HepG2 (cell line): ENCODE data around the gene FAM174C. TPM values are rescaled to one million over a fixed set of nuclear protein-coding genes. Genes with fewer than 3 reads are reported as not detected.
A peak's percentile ranks its signal among the peaks of the same experiment; 100 is the strongest.

ENCODE experiments used
- EEA1 ChIP-seq: sonication (generic); formaldehyde crosslinking; IDR thresholded peaks from 2 replicates; pipeline ENCODE4 v1.5.1; 2020; ENCODE audit warnings: mild to moderate bottlenecking, missing genetic modification reagents, borderline replicate concordance
- ELF1 ChIP-seq: sonication (generic); formaldehyde crosslinking; IDR thresholded peaks from 2 replicates; pipeline ENCODE4 v1.4.0; 2020; ENCODE audit warnings: missing genetic modification reagents
- ETV5 ChIP-seq: IDR thresholded peaks from 2 replicates; pipeline ENCODE4 v1.6.1; 2018; ENCODE audit warnings: missing biosample characterization, missing genetic modification reagents, inconsistent platforms, borderline replicate concordance
- FOXM1 ChIP-seq: sonication (generic); formaldehyde crosslinking; IDR thresholded peaks from 2 replicates; pipeline ENCODE4 v1.5.0; 2020; ENCODE audit warnings: missing genetic modification reagents
- HOXD1 ChIP-seq: sonication (generic); formaldehyde crosslinking; IDR thresholded peaks from 2 replicates; pipeline ENCODE4 v1.5.0; 2020; ENCODE audit warnings: missing genetic modification reagents
- JUND ChIP-seq: sonication (generic); formaldehyde crosslinking; IDR thresholded peaks from 2 replicates; pipeline ENCODE4 v1.8.0; 2022; ENCODE audit warnings: mild to moderate bottlenecking, missing genetic modification reagents
- MEIS2 ChIP-seq: sonication (generic); formaldehyde crosslinking; IDR thresholded peaks from 2 replicates; pipeline ENCODE4 v1.9.0; 2021; ENCODE audit warnings: mild to moderate bottlenecking, missing genetic modification reagents
- MIER3 ChIP-seq: IDR thresholded peaks from 2 replicates; pipeline ENCODE4 v1.6.1; 2016; ENCODE audit warnings: missing compliant biosample characterization, borderline replicate concordance
- NONO ChIP-seq, 2 experiments: fragments of 450-650 bp in 1 of 2; sonication (generic) in 1 of 2; formaldehyde crosslinking in 1 of 2; IDR thresholded peaks in 1 of 2; conservative IDR thresholded peaks in 1 of 2; 2 replicates each; pipeline versions ENCODE4 v1.6.1 to v1.8.0; 2017 to 2022; ENCODE audit warnings: mild to moderate bottlenecking in 1 of 2, missing genetic modification reagents in 1 of 2, moderate library complexity in 1 of 2
- PTBP1 ChIP-seq: fragments of 200-400 bp; formaldehyde crosslinking; IDR thresholded peaks from 2 replicates; pipeline ENCODE4 v1.6.1; 2018; ENCODE audit warnings: low read length, low read depth; ENCODE audit not compliant: poor library complexity, severe bottlenecking
- RARG ChIP-seq: sonication (generic); formaldehyde crosslinking; IDR thresholded peaks from 2 replicates; pipeline ENCODE4 v1.4.0; 2020; ENCODE audit warnings: low read depth, mild to moderate bottlenecking, missing genetic modification reagents
- TCF7 ChIP-seq: sonication (generic); IDR thresholded peaks from 2 replicates; pipeline ENCODE4 v1.6.1; 2016; ENCODE audit warnings: antibody characterized with exemption, low read depth
- YEATS4 ChIP-seq: sonication (generic); formaldehyde crosslinking; IDR thresholded peaks from 2 replicates; pipeline ENCODE4 v1.4.0; 2020; ENCODE audit warnings: missing genetic modification reagents, borderline replicate concordance
- ZNF777 ChIP-seq: sonication (generic); formaldehyde crosslinking; IDR thresholded peaks from 2 replicates; pipeline ENCODE4 v1.4.0; 2020; ENCODE audit warnings: missing genetic modification reagents
- ZNF839 ChIP-seq: sonication (generic); formaldehyde crosslinking; IDR thresholded peaks from 2 replicates; pipeline ENCODE4 v1.4.0; 2020; ENCODE audit warnings: missing genetic modification reagents, mild to moderate bottlenecking, borderline replicate concordance
- polyA plus RNA-seq, 8 experiments: library from polyadenylated mRNA; depleted of rRNA in 3 of 8; stranded (reverse) in 7 of 8; unstranded in 1 of 8; fragments of >200 nt; fragmentation: Illumina TruSeq in 4 of 8; extraction: Trizol in 4 of 8; gene quantifications; 2 replicates each; pipeline versions ENCODE4 v1.2.1 to v1.2.3, GENCODE V29; 2011 to 2016; ENCODE audit warnings: low read depth in 4 of 8, missing spikeins in 1 of 8, mixed read lengths in 1 of 8; ENCODE audit not compliant: insufficient read depth in 1 of 8
- total RNA-seq, 5 experiments: library from RNA; depleted of rRNA; stranded (reverse); fragments of >200 nt; fragmentation: Illumina TruSeq; extraction: Trizol; gene quantifications; 2 replicates each; pipeline ENCODE4 v1.2.3, GENCODE V29; 2016; ENCODE audit warnings: low read depth in 1 of 5
- TF ChIP-seq, protein P1 (sequence below): sonication (generic); formaldehyde crosslinking; IDR thresholded peaks from 2 replicates; pipeline ENCODE4 v1.5.0; 2020; ENCODE audit warnings: mild to moderate bottlenecking, missing genetic modification reagents, moderate library complexity
- TF ChIP-seq, protein P2 (sequence below): IDR thresholded peaks from 2 replicates; pipeline ENCODE4 v1.6.1; 2016; ENCODE audit warnings: low read depth, borderline replicate concordance
- TF ChIP-seq, protein P3 (sequence below): sonication (generic); formaldehyde crosslinking; conservative IDR thresholded peaks from 2 replicates; pipeline ENCODE4 v1.4.0; 2020; ENCODE audit warnings: mild to moderate bottlenecking, missing genetic modification reagents, moderate library complexity
- TF ChIP-seq, protein P4 (sequence below): sonication (generic); formaldehyde crosslinking; IDR thresholded peaks from 2 replicates; pipeline ENCODE4 v1.8.0; 2022; ENCODE audit warnings: mild to moderate bottlenecking, missing genetic modification reagents, moderate library complexity

The FAM174C gene
- total and polyA plus RNA-seq, 2 of the 13 experiments (the other 11 are each of a cell fraction or from before 2014, with no cell fraction given): 19.5 to 31.3 TPM

DNA sequence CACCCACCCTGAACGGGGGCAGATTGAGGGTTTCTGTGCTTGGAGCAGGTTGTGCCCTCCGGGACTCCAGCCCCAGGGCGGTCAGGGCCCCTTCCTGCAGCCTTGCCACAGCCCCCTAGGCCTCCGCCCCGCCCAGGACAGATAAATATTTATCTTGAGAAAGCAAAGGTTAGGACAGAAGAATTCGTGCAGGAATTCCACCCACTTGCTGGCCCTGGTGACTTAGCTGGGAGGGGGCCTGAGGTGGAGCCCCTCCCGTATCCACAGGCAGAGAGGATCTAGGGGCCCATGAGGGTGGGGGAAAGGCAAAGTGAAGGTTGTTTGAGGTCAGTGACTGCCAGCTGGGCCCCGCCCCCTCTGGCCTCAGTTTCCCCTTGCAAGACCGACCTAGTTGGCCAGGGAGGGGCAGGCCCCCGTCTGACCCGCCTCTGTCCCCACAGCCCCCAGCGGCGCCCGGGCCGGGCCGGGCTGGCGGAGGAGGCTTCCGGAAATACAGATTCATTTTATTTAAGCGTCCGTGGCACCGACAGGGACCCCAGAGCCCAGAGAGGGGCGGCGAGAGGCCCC, 21.7 kb upstream of the FAM174C start (continued):
- peak; percentile 54 for TF ChIP-seq TCF7
- TF ChIP-seq, protein P1, sequence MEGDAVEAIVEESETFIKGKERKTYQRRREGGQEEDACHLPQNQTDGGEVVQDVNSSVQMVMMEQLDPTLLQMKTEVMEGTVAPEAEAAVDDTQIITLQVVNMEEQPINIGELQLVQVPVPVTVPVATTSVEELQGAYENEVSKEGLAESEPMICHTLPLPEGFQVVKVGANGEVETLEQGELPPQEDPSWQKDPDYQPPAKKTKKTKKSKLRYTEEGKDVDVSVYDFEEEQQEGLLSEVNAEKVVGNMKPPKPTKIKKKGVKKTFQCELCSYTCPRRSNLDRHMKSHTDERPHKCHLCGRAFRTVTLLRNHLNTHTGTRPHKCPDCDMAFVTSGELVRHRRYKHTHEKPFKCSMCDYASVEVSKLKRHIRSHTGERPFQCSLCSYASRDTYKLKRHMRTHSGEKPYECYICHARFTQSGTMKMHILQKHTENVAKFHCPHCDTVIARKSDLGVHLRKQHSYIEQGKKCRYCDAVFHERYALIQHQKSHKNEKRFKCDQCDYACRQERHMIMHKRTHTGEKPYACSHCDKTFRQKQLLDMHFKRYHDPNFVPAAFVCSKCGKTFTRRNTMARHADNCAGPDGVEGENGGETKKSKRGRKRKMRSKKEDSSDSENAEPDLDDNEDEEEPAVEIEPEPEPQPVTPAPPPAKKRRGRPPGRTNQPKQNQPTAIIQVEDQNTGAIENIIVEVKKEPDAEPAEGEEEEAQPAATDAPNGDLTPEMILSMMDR (CRISPR knock-in tag): no peak; the same call in 1 of the 2 replicates
- no peak; the same call in 1 of the 2 replicates for TF ChIP-seq ZNF839 (CRISPR knock-in tag)
- no peak for TF ChIP-seq RARG (CRISPR knock-in tag)
- no peak for TF ChIP-seq NONO (IDR thresholded peaks at IDR 0.05)
- 0 out of 2 replicates have a peak, but pooled peaks have one; percentile 18 for TF ChIP-seq NONO (CRISPR knock-in tag; conservative IDR thresholded peaks at IDR 0.05)
- TF ChIP-seq, protein P2, sequence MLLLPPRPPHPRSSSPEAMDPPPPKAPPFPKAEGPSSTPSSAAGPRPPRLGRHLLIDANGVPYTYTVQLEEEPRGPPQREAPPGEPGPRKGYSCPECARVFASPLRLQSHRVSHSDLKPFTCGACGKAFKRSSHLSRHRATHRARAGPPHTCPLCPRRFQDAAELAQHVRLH: 0 out of 2 replicates have a peak, but pooled peaks have one; percentile 25
- peak; percentile 28; the same call in 1 of the 2 replicates for TF ChIP-seq JUND (CRISPR knock-in tag)
- no peak for TF ChIP-seq EEA1
- no peak for TF ChIP-seq FOXM1 (CRISPR knock-in tag)
- TF ChIP-seq, protein P3, sequence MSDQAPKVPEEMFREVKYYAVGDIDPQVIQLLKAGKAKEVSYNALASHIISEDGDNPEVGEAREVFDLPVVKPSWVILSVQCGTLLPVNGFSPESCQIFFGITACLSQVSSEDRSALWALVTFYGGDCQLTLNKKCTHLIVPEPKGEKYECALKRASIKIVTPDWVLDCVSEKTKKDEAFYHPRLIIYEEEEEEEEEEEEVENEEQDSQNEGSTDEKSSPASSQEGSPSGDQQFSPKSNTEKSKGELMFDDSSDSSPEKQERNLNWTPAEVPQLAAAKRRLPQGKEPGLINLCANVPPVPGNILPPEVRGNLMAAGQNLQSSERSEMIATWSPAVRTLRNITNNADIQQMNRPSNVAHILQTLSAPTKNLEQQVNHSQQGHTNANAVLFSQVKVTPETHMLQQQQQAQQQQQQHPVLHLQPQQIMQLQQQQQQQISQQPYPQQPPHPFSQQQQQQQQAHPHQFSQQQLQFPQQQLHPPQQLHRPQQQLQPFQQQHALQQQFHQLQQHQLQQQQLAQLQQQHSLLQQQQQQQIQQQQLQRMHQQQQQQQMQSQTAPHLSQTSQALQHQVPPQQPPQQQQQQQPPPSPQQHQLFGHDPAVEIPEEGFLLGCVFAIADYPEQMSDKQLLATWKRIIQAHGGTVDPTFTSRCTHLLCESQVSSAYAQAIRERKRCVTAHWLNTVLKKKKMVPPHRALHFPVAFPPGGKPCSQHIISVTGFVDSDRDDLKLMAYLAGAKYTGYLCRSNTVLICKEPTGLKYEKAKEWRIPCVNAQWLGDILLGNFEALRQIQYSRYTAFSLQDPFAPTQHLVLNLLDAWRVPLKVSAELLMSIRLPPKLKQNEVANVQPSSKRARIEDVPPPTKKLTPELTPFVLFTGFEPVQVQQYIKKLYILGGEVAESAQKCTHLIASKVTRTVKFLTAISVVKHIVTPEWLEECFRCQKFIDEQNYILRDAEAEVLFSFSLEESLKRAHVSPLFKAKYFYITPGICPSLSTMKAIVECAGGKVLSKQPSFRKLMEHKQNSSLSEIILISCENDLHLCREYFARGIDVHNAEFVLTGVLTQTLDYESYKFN (CRISPR knock-in tag): peak; percentile 92
- no peak for TF ChIP-seq HOXD1 (CRISPR knock-in tag)
- peak; percentile 52; the same call in 1 of the 2 replicates for TF ChIP-seq MIER3 (CRISPR knock-in tag)
- TF ChIP-seq ZNF777 (CRISPR knock-in tag): no peak
- 0 out of 2 replicates have a peak, but pooled peaks have one; percentile 15 for TF ChIP-seq YEATS4 (CRISPR knock-in tag)
- no peak for TF ChIP-seq PTBP1
- TF ChIP-seq MEIS2 (CRISPR knock-in tag): no peak
- peak; percentile 70 for TF ChIP-seq ETV5
- no peak for TF ChIP-seq ELF1 (CRISPR knock-in tag)
- TF ChIP-seq, protein P4, sequence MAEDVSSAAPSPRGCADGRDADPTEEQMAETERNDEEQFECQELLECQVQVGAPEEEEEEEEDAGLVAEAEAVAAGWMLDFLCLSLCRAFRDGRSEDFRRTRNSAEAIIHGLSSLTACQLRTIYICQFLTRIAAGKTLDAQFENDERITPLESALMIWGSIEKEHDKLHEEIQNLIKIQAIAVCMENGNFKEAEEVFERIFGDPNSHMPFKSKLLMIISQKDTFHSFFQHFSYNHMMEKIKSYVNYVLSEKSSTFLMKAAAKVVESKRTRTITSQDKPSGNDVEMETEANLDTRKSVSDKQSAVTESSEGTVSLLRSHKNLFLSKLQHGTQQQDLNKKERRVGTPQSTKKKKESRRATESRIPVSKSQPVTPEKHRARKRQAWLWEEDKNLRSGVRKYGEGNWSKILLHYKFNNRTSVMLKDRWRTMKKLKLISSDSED (CRISPR knock-in tag): no peak
